Ishikawa (cell line): ENCODE results near the gene CENPI.

Experiments
- EGR1 ChIP-seq: IDR thresholded peaks from 2 replicates; pipeline ENCODE4 v1.6.1; 2012
- EP300 ChIP-seq: IDR thresholded peaks from 2 replicates; pipeline ENCODE4 v1.6.1; 2012; ENCODE audit warnings: borderline replicate concordance
- TAF1 ChIP-seq: IDR thresholded peaks from 2 replicates; pipeline ENCODE4 v1.6.1; 2012; ENCODE audit warnings: low read depth, mild to moderate bottlenecking

DNA sequence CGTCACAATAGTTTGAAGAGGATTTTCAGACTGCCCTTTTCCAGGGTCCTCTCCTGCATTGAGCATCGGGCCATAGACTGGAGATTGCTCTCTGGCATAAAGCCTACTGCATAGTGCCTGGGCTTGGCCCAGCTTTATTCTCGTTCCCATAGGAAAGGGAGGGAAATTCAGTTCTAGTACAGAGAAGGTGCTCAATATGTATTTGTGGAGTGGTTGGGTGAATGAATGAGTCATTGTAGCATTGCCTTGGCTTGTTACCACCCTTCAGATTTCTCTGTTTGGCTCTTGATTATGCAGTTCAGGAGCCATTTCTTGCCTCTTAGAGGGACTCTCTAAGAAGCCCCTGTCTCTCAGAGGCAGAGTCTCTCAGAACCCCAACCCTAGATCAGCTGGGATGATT is 16.8 kb upstream of the CENPI start:
- TF ChIP-seq EP300 (no peak), EGR1 (no peak), TAF1 (no peak)
